Right lobe of liver (tissue), 4 donors: ENCODE measurements around the gene SMARCE1.

Experiments used
- CTCF ChIP-seq, 4 donors: fragments of 200-600 bp in 3 of 4; fragments of 450-650 bp in 1 of 4; IDR thresholded peaks; one replicate each; pipeline versions ENCODE4 v1.5.1 to v1.8.0; 2016 to 2022; ENCODE audit warnings: antibody characterized with exemption in 4 of 4, mild to moderate bottlenecking in 2 of 4
- POLR2A ChIP-seq: fragments of 450-650 bp; IDR thresholded peaks from one replicate; pipeline ENCODE4 v1.6.1; 2017; ENCODE audit warnings: antibody characterized with exemption, mild to moderate bottlenecking
- donor health status: DM: no; HTN: no; CAD: no.
- donor health status: DM: no; HTN: no; CAD: no.
- donor health status: DM: no; HTN: yes; CAD: no.

- TF ChIP-seq CTCF (IDR thresholded peaks at IDR 0.05), result no peak
- no peak for TF ChIP-seq POLR2A
These were observed 48.8 kb downstream of the SMARCE1 start for GRCh38 chr17:40598619-40599467.
